HG02943 (cell line): ENCODE data around the gene GPX6.
"Not testable (repeated sequence)": the region's sequence is repeated elsewhere in the genome, so short reads cannot be mapped to it uniquely, and the experiment has no call there.

Source experiments
- ATAC-seq: cut with Tn5 transposase; IDR thresholded peaks from one replicate; pipeline ENCODE4 v1.9.1; 2021; ENCODE audit warnings: mild to moderate bottlenecking, low read depth, moderate library complexity; ENCODE audit not compliant: unreplicated experiment

The GPX6 gene

GRCh38 chr6:28530777-28531176, 15.2 kb upstream of the GPX6 start:
- no peak for ATAC-seq

GRCh38 chr6:28525496-28526039, 10.0 kb upstream of the GPX6 start, which contains the start of gene GPX5:
TSS of gene GPX5 (plus strand) at chr6:28525881. CDS start at chr6:28526014, 133 bp downstream.
- no peak for ATAC-seq

GRCh38 chr6:28523241-28523622, 7.6 kb upstream of the GPX6 start:
- ATAC-seq = no peak

- ATAC-seq = no peak
These were observed 7.1 kb upstream of the GPX6 start for GRCh38 chr6:28522594-28523240.

GRCh38 chr6:28517964-28518363, 2.4 kb upstream of the GPX6 start:
- ATAC-seq = no peak

- ATAC-seq = not testable (repeated sequence)
These were observed 3.2 kb downstream of the GPX6 start for GRCh38 chr6:28512387-28512786.

- no peak for ATAC-seq
These were observed 3.8 kb downstream of the GPX6 start for GRCh38 chr6:28511628-28512300.

GRCh38 chr6:28506807-28507475, 8.7 kb downstream of the GPX6 start:
- ATAC-seq = no peak

GRCh38 chr6:28505733-28506132, 9.9 kb downstream of the GPX6 start:
- ATAC-seq = no peak

GRCh38 chr6:28502709-28503305, 12.8 kb downstream of the GPX6 start:
- ATAC-seq = not testable (repeated sequence)

GRCh38 chr6:28502136-28502535, 13.5 kb downstream of the GPX6 start:
- not testable (repeated sequence) for ATAC-seq

- ATAC-seq = no peak
These were observed 14.3 kb downstream of the GPX6 start for GRCh38 chr6:28501259-28501658.

GRCh38 chr6:28497893-28498292, 17.7 kb downstream of the GPX6 start:
- no peak for ATAC-seq

- ATAC-seq = no peak
These were observed 18.3 kb downstream of the GPX6 start for GRCh38 chr6:28497306-28497705.

- ATAC-seq = no peak
These were observed 19.4 kb downstream of the GPX6 start for GRCh38 chr6:28496099-28496779.

GRCh38 chr6:28491984-28492317, 23.6 kb downstream of the GPX6 start:
- ATAC-seq = no peak

- no peak for ATAC-seq
These were observed 25.2 kb downstream of the GPX6 start for GRCh38 chr6:28490205-28490890.

GRCh38 chr6:28489366-28490204, 26.0 kb downstream of the GPX6 start:
- ATAC-seq = no peak

- ATAC-seq = no peak
These were observed 26.7 kb downstream of the GPX6 start for GRCh38 chr6:28488916-28489365.
